ENCODE data around the gene C16orf90.
"Not testable (repeated sequence)": the region's sequence is repeated elsewhere in the genome, so short reads cannot be mapped to it uniquely, and the experiment has no call there.

C16orf90 gene

DNA sequence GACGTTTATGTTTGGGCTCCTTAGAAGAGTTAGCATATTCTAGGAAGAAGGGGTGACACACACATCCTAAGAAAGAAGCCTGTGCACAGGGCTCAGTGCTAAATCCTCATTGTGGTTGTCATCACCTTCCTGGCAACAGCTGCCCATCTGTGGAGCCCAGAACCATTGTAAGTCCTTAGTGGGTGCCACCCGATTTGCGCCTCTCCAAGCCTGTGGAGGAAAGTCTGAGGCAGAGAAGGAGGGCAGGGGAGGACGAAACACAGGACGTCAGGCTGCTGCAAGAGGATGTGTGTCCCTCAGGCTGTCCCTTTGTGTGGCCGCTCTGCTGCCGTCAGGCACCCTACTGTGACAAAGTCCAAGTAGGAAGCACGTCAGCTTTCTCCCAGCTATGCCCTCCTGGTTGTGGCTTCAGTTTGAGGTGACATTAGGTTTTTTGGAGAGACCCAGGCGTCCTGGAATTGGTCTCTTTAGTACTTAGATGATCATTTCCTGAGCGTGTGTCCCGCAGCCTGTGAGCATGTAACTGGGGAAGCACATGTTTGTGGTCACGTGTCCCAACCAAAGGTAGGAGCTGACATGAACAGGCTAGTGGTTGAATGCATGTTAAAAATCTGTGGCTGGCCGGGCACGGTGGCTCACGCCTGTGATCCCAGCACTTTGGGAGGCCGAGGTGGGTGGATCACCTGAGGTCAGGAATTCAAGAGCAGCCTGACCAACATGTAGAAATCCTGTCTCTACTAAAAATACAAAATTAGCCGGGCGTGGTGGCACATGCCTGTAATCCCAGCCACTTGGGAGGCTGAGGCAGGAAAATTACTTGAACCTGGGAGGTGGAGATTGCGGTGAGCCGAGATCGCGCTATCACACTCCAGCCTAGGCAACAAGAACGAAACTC is 16.2 kb upstream of the C16orf90 start:
- no peak for DNase-seq

DNA sequence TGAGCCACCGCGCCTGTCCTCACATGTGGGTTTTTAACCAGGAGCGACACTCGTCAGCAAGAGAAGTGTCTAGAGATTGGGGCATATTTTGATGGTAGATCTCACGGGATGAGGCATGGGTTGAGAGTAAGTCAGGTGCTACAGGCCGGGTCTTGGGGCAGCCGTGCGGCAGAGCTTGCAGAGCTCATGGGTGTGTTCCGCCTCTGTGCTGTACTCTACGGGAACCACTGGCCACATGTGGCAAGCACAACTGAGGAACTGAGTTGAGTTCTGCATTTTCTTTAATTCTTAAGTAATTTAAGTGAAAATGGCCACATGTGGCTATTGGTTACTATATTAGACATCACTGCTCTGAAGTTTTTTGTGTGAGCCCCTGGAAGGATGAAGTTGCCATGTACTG is 15.1 kb upstream of the C16orf90 start:
- no peak for DNase-seq

DNA sequence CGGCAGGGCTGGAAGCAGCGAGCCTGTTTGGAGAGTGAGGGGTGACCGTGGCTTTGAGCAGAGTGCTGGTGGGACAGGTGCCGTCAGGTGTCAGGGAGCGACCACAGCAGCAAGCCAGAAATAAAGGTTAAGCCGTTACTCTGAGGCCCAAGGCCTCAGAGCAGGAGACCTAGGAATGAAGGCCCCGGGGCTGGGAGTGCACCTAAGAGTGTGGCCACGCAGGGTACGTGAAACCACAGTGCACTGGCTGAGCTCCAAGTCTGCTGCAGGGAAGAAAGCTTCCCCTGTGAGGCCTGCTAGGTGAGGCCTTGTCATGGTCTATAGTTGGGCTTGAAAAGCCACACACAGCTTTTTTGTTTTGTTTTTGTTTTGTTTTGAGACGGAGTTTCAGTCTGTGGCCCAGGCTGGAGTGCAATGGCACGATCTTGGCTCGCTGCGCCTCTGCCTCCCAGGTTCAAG is 14.2 kb upstream of the C16orf90 start:
- DNase-seq, result no peak

DNA sequence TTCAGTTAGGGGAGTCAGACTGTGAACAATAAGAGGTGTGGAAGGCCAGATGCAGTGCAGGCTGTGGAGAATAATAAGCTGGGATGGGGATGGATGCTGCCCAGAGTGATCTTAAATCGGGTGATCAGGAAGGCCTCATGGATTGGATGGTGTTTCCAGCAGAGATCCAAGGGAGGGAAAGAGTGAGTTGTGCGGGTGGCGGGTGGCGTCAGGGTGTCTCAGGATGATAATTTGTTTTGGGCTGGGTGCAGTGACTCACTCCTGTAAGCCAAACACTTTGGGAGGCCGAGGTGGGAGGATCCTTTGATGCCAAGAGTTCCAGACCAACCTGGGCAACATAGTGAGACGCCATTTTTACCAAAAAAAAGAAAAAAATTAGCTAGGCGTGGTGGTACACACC is 13.4 kb upstream of the C16orf90 start:
- no peak for DNase-seq

DNA sequence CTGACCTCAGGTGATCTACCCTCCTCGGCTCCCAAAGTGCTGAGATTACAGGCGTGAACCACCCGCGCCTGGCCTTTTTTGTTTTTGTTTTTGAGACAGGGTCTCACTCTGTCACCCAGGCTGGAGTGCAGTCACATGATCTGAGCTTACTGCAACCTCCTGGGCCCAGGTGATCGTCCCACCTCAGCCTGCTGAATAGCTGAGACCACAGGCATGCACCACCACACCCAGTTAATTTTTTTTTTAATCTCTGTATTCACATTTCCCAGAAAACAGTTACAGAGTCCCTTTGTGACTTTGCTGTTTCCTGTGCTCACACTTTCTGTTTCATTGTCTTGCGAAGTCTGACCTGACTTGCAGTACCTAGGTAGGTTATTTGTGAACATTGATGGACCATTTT is 8.2 kb upstream of the C16orf90 start:
- DNase-seq, result no peak

DNA sequence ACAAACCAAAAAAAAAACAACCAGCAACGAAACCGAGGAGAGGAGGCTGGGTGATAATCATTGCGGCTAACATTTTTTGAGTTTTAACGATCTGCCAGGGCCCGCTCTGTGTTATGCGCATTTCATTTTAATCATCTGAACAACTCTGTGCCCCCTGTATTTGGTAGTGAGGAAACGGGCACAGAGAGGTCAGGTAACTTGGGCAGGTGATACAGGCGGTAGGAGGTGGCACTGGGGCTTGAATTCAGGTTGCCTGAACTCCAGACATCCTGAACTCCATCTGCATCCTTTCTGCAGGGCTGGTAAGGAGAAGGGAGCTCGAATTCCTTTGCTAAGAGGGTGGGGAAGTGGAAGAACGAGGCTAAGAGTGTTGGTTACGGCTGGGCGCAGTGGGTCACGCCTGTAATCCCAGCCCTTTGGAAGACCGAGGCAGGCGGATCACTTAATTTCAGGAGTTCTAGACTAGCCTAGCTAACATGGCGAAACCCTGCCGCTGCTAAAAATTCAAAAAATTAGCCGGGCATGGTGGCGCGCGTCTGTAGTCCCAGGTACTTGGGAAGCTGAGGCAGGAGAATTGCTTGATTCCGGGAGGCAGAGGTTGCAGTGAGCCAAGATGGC is 6.6 kb upstream of the C16orf90 start:
- no peak for DNase-seq

DNA sequence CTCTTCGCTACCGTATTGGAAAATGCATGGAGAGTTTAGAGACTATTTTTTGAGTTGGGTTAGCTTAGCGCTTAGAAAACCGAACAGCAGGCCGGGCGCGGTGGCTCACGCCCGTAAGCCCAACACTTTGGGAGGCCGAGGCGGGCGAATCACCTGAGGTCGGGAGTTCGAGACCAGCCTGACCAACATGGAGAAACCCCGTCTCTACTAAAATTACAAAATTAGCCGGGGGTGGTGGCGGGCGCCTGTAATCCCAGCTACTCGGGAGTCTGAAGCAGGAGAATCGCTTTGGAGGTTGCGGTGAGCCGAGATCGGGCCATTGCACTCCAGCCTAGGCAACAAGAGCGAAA is 6.1 kb upstream of the C16orf90 start:
- DNase-seq, result not testable (repeated sequence)

DNA sequence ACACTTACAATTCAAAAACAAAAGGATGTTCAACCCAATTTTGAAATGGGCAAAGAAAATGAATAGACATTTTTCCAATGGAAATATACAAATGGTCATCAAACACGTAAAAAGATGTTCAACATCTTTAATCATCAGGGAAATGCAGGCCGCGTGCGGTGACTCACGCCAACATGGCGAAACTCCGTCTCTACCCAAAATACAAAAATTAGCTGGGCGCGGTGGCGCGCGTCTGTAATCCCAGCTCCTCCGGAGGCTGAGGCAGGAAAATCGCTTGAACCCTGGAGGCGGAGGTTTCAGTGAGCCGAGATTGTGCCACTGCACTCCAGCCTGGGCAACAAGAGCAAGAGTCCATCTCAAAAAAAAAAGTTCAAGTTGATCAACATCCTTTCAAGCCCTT is 3.7 kb upstream of the C16orf90 start:
- no peak for DNase-seq

DNA sequence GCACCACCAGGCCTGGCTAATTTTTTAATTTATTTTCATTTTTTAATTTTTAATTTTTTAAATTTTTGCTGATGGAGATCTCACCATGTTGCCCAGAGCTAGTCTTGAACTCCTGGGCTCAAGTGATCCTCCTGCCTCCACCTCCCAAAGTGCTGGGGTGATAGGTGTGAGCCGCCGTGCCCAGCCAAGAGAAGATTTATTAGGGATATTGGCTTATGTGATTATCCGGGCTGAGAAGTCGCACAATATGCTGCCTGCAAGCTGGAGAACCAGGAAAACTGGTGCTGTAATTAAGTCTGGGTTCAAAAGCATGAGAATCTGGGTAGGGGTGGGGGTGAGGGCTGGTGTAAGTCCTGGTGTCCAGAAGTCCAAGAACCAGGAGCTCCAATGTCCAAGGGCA is 2.5 kb upstream of the C16orf90 start:
- DNase-seq, result peak in 1 of 2 experiments; percentile 52

DNA sequence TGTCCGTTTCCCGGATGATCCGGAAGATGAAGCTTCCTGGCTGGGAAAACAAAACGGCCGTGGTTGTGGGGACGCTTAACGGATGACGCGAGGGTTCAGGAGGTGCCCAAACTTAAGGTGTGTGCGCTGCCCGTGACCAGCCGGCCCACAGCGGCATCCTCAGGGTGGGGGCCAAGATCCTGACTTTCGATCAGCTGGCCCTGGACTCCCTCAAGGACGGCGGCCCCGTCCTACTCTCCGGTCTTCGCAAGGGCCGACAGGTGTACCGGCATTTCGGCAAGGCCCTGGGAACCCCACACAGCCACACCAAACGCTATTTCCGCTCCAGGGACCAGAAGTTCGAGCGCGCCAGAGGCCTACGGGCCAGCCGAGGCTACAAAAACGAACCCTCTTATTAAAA is 1.1 kb upstream of the C16orf90 start:
- no peak for DNase-seq

DNA sequence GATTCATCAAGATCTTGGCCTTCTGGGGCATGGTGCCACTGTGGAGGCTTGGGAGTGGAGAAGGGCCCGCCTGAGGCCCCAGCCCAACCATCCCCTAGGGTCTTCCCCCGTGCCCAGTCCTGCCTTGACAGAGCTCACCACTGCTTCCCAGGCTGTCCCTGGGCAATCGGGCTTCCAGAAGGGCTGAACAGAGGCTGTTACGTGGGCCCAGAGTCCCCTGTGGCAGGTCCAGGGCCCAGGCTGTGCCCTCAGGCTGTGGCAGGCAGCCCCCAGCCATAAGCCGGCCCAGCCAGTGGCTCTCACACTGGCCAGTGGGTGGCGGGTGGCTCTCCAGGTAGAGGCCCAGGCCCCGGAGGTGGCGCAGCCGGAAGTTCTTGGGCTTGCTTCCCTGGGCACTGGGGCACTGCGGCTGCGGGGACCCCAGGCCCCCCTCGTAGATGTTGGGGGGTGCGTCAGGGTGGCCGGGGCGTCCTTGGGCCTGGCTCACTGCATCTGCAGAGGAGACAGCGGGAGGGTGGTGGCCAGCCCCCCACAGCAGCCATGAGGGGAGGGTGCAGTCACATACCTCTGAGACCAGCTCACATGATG is 809 bp downstream of the C16orf90 start:
- no peak for DNase-seq

DNA sequence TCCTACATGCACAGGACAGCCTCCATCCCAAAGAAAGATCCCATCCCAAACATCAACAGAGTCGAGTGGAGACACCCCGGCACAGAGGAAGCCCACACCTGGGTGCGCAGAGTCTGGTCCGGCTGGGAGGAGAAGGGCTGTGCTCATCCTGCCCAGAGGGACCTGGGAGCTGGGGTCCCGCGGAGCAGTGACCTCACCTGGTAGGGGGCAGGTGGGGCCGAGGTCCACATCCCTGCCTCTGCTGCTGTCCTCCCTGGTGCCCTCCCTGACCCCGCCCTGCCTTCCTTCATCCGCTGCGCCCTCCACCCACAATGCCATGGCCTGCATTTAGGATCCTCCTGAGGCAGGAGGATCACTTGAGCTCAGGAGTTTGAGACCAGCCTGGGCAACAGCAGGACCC is 2.9 kb downstream of the C16orf90 start:
- DNase-seq, result no peak

DNA sequence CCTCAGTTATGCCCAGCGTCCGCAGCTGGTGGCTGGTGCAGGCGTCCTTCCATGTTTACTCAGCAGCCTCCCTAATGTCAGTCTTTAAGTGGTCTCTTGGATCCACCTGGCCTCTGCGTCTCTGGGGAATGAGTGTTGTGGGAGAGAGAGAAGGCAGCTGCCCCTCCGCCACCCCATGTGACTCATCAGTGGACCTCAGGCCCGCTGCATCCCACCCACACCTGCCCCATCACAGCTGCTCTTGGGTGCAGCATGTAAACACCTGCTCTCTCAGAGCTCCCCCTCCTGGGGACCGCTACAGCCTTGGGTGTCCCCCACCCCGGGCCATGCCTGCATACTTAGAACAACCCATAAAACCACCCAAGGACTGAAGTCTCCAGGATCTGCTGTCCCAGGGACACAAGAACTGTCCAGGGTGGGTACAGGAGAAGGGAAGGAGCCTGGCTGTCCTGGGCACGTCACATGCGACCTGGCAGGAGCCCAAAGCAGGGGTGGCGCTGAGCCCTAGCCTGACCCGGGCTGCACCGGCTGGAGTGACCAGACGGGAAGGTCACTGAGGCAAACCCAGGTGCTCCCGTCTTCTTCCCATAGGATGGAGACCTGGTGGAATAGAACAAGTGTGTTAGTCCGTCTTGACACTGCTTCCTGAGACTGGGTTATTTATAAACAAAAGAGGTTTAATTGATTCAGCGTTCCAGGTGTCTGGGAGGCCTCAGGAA is 4.2 kb downstream of the C16orf90 start:
- DNase-seq, result peak; percentile 88 to 96

DNA sequence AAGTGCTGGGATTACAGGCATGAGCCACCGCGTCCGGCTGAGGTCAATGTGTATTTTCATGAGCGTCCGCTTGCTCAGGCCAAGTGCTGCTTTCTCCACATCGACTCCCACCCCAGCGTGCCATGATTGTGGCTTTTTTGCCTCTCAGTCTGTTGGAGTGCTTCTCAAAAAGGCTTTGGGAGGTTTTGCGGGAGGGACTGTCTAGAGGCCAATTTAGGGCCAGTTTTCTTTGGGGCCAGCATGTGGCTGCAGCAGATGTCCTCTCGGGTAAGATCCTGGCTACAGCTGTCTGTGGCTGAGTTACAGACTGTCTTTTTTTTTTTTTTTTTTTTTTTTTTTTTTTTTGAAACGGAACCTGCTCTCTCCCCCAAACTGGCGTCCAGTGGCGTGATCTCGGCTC is 6.5 kb downstream of the C16orf90 start:
- peak; percentile 83 to 95 for DNase-seq

DNA sequence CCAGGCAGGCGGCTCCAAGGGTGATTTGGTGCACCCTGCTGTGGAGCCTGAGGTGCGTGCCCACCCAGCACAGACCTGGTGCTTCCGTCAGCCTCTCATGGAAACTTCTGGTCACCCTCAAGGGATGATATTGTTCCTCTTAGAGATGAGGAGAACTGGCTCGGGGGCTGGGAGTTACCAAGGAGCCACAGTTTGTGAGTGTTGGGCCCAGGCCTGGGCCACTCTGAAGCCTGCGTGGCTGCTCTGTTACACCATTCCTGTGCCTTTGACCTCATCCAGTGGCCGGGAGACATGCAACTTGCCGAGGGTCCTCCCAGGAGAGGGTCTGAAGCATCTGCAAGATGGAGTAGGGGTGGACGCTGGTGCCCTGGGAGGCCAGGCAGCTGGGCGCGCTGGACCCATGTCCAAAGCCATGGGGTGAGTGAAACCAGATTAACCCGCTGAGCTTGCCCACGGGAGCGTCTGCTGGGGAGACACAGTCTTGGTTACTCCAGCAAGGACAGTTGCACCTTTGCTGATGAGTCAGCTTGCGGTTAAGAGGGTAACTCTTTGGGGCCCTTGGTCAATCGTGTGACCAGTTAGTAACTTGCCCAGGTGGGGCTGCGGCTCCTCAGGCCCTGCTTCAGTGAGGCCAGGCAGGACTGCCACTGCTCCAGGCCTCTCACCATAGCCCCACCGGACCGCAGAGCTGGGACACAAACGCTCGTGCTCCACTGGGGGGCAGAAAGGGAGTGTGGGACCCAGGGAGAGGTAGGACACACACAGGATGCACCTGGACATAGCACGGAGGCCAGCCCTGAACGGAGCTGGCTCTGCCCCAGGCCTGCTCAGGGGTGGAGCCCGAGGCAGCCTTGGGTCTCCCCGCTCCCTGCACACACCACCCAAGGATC is 7.5 kb downstream of the C16orf90 start:
- peak in 1 of 2 experiments; percentile 29 for DNase-seq

DNA sequence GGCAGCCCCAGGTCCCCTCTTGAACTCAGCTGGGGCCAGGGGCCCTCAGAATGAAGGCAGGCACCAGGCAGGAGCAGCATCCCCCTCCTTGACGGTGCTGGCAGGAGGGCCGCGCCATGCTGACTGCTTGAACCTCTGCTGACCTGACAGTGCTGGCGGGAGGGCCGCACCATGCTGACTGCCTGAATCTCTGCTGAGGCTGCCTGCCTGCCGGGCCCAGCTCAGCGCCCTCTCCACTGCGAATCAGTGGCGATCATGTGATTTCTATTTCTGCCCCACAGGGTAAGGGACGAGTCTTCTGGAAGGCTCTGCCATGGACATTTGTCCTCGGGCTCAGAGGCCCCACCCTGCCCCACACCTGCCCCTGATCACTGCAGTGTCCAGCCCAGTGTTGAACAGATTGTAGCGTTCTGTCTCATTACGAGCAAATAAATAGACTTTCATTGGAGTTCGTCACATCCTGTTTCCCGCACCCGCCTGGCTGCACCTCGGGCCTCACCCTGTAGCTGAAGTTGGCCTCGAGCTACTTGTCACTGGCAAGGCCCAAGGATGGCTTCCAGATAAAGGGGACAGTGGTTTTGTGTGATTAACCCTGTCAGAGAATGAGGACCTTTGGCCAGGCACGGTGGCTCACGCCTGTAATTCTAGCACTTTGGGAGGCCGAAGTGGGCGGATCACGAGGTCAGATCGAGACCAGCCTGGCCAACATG is 8.6 kb downstream of the C16orf90 start:
- no peak for DNase-seq

DNA sequence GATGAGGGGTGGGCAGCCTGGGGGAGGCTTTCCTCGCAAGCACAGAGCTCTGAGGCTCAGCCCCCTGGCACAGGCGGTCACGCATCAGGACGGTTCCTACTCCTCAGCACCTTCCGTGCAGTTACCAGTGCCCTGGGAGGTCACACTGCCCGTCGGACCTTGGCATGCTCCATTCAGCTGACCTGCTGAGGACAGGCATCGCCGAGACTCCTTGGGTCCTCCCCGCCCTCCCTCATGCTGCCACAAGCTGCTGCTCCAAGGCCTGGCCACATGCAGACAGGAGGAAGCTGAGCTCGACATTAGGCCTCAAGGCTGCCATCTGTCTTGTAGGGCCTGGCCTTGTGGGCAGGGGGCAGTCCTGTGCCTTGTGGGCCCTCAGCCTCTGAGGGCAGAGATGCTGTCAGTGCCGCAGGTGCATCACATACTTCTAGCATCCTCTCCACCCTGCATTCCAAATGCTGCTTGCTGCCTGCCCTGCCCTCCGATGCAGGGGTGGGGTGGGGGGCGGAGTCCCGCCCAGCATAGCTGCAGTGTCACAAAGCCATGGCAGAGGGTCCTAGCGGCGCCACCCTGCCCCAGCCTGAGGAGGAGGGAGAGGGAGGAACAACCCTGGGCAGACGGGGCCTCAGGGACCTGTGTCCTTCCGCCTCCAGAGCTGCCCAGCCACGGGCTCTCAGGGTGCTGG is 9.3 kb downstream of the C16orf90 start:
- DNase-seq, result peak in 1 of 2 experiments; percentile 81

DNA sequence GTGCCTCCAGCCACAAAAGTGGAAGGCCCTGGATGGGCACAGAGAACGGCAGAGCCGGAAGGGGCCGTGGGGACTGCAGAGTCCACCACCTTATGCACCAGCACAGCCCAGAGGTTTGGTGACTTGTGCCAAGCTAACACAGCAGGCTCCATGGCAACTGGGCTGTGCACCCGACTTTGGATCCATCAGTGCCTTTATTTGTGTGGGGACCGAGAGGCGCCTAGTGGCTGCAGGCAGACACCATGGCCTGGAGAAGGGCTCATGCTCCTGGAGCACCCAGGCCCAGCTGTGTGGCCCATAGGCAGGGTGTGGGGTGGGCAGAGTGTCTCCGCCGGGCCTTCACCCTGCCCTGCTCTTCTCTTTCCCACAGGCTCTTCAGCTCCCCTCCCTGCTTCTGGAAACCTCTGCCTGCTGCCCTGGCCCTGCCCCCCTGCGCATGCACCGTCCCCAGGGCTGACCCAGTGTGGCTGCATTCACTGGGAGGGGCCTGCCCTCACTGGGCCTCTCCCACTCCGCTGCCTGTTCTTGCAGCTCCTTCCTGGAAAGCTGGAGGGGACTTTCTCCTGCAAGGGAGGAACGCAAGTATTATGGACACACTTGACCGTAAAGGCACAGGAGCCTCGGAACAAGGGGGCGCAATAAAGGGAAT is 10.1 kb downstream of the C16orf90 start:
- no peak for DNase-seq

DNA sequence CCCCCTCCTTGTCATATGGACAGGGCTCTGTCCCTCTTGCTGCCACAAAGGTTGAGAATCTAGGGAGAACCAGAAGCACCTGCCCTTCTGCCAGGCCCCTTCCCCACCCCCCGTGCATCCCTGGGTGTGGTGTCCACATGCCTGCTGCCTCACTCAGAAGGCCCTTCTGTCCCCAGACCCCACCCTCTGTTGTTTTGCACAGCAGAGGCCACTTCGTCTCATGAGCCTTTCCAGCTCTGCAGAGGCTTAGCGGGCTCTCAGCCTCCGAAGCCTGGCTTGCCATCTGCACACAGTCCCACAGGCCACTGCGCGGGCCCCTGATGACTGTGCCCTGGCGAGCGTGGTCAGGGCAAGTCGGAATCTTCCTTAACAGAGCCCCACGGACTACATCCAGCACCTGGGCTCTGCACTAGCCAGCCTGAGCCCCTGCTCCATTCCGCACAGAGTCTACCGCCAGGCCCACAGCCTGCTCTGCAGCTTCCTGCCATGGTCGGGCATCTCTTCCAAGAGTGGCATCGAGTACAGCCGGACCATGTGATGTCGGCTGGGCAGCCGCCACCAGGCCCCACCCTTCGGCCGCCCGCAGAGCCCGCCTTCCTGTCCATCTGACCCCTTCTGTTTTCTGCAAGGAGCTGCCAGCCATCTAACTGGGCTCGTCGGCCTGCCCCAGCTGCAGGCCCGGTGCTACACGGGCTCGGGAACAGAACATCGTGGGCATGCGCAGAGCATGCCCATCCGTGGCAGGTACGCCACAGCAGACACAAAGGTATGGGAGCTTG is 10.8 kb downstream of the C16orf90 start:
- DNase-seq, result peak; percentile 91 to 97
